Nucleus accumbens (tissue), 56 donors: ENCODE data around the gene SRRM1.
A peak's percentile ranks its signal among the peaks of the same experiment; 100 is the strongest.
"Not testable (repeated sequence)": the region's sequence is repeated elsewhere in the genome, so short reads cannot be mapped to it uniquely, and the experiment has no call there.

Experiments
- DNase-seq, 56 donors: peaks; one replicate each; lab custom pipeline; 2025; lab: John Stamatoyannopoulos, UW

SRRM1 gene

DNA sequence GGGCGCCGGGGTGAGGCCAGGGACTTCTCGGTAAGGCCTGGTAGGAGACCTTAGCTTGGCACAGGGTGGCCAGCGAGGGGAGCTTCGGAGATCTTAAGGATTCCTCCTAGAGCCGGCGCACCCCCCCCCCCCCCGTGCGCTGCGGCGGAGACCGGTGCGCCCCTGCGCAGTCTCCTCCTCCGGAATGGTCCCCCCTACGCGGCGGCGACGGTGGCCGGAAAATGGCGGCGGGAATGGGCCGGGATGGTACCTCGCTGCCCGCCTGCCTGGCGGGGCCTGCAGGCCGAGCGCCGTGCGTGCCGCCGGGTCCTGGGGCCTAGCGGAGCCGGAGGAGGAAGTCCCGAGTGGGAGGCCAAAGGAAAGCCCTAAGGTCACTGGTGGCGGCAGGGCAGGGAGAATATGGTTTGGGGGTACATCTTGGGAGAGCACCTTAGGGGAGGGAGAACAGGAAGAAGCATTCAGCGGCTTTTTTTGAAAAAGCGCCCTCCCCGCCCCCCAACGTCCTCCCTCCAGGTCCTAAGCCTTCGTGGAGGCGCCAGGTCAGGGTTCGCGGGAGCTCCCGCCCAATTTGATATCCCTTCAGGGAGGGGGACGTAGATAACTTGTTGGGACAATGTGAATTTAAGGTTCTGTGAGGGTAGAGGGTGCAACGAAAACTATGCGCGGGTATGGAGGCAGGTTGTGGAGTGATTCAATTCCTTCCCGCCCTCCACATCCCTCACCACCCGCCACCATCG, 429 bp downstream of the SRRM1 start:
- peak in 6 of 56 donors; percentile 40 to 58 (median 54) for DNase-seq

DNA sequence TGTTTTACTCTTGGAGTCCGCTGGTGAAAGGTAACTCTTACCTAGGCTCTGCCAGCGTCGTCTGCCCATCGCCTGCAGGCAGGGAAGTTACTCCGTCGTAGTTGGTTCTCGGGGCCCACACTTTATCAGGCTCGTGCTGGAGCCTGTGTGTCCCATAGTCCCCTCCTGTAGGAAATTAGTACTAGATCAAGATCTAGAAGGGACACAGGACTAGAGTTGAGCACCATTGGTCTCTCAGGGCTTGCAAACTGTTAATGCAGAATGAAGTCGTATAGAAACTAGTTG, 940 bp downstream of the SRRM1 start:
- no peak for DNase-seq

DNA sequence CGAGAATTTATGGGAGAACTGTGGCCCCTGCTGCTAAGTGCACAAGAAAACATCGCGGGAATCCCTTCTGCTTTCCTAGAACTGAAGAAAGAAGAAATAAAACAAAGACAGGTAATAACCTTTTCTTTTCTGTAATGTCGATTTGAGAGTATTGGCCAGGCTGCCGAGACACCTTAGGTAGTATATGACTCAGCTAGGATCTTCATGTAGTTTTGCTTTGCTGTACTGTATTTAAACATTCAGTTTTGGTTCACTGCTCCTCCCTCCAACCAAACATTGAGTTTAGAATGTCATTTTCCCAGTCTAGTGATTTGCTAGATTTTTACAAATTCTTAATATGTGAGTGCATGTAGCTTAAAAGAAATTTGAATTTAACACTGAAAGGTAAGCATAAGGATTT, 5.8 kb downstream of the SRRM1 start:
- DNase-seq, result no peak

DNA sequence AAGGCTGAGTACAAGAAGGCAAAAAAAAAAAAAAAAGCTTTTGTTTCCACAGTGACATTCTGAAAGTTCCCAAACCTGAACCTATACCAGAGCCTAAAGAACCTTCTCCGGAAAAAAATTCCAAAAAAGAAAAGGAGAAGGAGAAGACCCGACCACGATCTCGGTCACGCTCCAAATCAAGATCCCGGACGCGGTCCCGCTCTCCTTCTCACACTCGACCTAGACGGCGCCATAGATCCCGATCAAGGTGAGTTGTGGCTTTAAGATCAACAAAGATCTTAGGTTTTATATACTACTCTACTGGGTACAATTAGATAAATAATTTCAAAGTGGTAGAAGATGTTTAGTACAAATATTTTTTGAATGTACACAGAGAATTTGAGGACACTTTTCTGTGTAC, 9.3 kb downstream of the SRRM1 start:
- no peak for DNase-seq

DNA sequence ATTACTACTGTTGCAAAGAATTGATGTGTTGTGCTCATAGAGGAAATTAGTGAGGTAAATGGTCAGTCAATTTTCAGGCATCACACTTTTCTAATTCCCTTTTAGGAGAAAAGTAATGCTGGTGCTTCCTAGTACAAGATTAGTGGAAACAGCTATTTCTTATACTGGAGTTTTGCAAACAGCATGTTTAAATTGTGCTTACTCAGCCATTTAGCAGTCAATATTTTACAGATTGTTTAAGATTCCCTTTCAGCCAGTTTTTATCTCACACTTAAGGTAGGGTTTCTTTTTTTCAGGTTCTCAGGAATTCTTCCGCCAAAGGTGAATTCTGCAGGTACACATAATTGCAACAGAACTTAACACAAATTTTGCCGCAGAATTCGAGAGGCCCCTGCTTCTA, 10.9 kb downstream of the SRRM1 start:
- DNase-seq, result no peak

DNA sequence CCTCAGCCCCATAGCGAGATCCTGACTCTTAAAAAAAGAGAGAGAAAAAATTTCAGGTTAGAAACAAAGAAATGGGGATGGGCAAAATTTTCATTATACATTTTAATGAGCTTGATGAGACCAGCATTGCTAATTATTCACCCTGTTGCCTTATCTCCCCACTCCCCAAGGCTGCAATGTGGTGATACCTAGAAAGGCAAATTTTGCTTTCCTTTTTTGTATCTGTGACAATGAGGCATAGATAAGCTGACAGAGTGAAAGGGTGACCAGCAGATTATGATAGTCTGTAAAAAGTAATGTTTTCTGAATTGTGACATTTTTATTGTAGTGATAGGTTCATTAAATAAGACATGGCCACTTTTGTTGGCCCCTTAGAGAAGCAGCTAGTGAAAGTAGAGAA, 12.9 kb downstream of the SRRM1 start:
- no peak for DNase-seq

DNA sequence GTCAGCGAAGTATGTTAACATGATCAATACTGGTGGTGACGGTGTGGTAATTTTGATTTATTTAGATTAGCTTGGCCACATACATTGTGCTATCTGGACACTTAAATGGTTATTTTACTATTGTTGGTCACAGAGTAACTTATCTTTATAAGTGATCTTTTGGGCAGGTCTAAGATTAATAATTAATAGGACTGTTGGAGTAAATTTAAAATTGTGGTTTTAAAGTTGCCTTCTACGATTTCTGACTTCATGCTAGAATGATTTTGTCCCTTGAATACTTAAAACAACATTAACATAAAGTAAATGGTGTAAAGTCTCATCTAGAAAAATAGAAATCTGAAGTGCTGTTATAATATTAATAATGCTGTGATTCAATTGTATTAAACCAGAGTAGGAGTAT, 14.7 kb downstream of the SRRM1 start:
- DNase-seq, result no peak

DNA sequence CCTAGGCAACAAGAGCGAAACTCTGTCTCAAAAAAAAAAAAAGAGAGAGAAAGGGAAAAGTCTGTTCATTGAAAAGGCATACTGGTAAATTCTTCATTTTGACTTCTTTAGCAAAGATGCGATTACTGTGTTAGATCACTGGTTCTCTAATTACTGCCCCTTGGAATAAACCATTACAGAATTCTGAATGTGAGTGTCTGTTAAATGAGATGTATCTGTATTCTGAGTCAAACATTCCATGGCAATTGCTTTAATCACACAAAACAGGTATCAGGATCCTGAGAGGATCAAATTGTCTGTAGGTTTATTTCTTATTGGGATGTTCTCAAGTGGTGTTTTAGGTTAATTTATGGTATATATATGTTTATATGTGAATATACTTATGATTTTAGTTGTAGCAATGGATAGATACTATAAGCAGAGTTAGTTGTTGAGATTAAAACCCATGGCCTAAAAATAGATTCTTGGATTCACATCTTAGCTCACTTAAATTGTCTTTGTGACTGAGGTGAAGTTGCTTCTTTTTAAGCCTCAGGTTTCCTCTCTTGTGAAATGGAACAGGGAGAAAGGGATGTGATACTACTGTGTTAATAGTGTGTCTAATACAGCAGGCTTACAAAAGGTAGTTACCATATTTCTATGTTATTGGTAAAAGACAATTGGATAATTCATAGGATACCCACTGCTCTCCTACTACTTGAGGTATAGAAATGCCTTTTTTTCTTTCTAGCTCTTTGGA, 16.2 kb downstream of the SRRM1 start:
- no peak for DNase-seq

DNA sequence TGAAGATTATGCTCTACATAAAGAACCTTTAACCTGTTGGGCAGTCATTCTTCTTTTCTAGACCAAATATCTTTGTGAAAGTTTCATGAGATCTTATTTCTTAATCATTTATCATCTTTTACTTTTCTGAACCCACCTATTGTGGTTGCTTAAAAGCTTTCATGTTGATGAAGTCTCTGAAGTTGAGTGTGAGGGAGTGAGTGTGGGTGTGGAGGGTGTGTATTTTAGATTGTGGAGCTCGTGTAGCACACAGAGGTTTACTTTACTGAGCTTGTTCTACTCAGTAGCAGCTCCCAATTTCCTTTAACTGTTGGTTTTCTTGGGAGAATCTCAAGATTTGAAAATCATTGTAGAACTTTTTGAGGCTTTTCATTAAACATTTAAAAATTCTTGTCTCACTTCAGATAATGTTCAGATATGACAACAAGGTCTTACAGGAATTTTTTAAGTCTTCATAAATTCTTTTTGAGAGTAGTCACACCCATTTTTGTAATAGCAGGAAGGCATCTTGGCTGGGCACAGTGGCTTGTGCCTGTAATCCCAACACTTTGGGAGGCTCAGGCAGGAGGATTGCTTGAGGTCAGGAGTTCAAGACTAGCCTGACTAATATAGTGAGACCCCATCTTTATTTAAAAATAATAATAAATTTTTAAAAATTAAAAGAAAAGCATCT, 17.0 kb downstream of the SRRM1 start:
- peak in 4 of 56 donors; percentile 2 to 30 (median 19) for DNase-seq

DNA sequence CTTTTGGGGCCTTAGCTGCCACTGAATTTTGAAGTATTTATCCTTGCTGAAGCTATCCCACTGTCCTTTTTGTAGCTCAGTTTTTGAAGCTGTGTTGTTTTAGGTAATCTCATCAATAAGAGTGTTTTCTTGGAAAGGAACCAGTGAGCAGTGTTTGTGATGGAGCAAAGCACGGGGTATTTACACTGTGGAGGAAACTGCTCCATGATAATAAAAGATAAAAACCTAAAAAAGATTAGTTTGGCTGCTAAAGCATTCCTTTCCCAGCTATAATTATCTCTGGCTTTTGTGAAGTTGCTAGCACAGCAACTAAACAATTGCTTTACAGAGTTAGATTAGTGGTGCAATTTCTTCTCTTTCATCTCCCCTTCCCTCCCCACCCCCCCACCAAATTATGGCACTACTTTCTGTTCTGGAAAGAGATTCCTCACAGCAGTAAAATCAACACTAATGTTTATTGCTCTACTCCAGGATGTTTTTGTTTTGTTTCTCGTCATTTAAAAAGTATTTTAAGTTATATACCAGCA, 21.5 kb downstream of the SRRM1 start:
- no peak for DNase-seq

DNA sequence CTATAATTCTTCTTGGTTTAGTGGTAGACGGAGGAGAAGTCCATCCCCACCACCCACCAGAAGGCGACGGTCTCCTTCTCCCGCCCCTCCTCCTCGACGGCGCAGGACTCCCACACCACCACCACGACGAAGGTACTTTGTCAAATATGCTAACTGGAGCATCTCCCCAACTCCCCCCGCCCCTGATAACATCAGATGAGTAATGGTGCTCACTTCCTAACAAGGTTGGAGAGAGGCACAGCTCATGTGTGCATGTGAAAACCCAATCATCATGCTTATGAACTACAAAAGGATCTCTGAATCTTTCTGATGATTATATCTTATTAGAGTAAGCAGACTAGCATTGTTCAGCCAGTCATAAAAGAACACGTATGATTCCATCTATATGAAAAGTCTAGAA, 23.7 kb downstream of the SRRM1 start:
- DNase-seq, result no peak

DNA sequence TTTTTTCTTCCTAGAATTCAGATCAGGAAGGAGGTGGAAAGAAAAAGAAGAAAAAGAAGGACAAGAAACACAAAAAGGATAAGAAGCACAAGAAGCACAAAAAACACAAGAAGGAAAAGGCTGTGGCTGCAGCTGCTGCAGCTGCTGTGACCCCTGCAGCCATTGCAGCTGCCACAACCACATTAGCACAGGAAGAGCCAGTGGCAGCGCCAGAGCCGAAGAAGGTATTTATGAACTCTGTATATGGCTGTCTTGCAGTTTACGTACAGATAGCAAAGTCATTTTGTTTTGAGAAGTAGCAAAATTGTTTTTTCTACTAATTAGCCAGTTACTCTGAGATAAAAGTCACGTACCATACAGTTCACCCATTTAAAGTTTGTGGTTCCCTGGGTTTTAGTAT, 28.3 kb downstream of the SRRM1 start:
- not testable (repeated sequence) for DNase-seq

DNA sequence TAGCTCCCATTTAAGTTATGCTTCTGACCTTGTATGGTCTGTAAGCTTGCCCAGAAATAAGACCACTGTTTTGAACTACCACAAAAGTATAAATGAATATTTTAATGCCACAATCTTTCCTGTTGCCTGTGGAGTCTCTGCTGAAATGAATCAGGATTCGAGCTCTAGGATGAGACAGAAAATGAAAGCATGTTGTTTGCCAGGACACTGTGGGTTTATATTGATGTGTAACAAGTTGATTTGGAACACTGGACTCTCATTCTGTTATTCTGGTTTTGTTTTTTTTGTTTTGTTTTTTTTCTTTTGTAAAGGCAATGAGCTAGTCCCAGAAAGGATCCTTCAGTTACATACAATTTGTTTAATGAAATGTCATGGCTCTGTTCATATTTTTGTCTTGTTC, 29.6 kb downstream of the SRRM1 start:
- DNase-seq, result not testable (repeated sequence)

DNA sequence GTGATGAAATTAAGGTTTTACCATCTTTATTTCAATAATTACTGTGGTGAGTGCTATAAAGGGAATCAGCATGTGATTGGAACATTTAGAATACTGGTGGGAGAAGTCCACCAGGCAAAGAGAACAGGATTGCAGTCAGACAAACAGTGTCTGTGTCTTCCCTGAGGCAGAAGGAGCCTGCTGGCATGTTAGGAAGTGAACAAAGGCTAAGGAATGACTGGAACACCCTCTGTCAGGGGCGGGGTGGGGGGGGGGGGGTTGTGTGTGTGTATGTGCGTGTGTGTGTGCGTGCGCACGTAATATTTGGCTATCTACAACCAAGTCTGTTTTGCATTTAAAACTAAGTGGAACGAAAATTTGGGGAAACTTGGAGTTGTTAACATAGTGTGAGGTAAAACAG, 30.2 kb downstream of the SRRM1 start:
- no peak for DNase-seq

DNA sequence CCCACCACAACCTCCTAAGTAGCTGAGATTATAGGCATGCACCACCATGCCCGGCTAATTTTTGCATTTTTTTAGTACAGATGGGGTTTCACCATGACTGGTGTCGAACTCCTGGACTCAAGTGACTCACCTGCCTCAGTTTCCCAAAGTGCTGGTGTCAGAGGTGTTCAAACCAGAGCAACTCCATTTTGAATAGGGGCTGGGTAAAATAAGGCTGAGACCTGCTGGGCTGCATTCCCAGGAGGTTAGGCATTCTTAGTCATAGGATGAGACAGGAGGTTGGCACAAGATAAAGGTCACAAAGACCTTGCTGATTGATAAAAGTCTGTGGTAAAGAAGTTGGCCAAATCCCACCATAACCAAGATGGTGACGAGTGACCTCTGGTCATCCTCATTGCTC, 35.3 kb downstream of the SRRM1 start:
- DNase-seq, result not testable (repeated sequence)

DNA sequence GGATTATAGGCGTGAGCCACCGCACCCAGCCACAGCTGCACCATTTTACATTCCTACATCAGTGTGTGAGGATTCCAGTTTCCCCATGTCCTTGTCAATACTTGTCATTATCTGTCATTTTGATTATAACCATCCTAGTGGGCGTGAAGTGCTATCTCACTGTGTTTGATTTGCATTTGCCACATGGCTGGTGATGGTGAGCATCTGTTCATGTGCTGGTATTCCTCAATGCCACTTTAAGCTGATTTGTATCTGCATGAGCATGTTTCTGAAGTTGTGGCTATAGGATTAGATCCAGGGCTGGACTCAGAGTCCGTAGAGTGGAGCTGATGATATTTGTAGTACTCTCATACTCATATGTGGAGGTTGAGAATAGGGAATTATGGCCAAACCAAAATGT, 36.6 kb downstream of the SRRM1 start:
- no peak for DNase-seq

DNA sequence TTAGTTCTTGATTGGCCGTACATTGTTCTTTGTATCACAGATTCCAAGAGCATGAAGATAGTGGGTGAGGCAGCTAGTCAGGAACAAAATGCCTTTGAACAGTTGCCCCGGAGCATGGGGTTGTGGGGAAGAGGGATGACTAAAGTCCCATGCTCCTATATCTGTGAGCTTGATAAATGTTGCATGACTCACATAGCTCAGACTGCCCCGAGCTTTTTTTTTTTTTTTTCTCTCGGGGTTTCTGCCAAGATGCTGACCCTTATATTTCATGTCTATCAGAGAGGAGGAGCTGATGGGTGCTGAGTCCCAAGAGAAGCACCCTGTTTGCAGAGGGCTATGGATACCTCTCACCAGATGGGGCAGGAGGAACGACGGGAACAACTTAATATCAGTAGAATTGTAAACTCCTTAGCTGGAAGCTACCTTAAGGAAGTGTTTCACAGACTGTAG, 40.6 kb downstream of the SRRM1 start:
- DNase-seq, result peak in 1 of 56 donors; percentile 9

DNA sequence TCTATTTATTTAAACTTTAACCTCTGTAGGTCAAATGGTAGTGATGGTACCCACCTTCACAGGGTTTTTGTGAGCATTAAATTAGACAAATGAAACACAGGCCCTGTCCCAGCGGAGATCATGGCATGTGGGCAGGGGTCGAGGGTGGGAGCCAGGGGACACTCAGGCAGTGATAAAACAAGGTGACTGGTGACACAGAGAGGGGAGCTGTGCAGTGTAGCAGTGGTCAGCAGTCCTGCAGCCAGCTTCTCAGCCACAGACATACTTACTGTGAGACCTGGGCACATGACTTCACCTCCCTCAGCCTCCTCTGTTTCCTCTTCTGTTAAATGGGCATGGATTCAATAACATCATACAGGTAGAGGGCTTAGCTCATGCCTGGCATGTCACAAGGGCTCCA, 44.9 kb downstream of the SRRM1 start:
- no peak for DNase-seq

DNA sequence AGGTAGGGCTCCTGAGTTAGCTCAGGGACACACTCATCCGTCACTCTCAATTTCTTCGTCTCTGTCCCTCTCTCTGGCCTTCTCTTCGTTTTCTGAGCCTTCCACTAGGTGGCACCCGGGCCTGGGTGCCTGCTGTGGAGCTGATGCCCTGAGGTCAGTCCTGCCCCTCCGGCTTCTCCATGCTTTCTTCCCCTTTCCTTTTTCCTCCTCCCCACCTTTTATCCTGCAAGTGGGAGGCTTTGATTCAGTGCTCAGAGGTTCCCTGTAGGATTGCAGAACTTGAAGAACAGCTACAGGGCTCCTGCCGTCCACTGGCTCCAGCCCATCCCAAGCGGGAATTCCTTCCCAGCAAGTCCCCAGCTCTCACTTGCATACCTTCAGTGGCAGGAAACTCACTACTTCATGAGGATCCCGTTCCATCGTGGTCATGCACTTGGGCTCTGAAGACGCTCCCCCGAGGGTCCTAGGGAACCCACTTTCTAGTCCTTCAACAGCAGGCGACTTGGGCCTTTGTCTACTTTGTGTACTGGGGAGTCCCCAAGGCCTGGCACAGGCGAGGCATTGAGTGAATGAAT, 45.6 kb downstream of the SRRM1 start:
- DNase-seq, result peak in 51 of 56 donors; percentile 6 to 87 (median 57)

DNA sequence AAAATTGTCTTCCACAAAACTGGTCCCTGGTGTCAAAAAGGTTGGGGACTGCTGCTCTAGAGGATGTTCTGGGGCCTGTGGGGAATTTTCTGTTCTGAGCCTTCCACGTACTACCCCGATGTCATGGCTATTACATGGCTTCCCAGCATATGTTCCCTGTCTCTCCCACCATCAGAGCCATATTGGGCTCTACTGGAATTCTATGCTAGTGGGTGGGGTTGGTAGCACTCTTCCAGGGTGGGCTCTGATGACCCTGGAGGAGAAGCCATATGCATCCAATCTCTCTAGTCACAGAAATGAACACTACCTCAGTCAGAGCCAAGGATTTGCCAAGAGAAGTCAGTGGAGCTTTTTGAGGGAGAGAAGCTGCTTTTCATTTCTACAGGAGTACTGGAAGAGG, 47.9 kb downstream of the SRRM1 start:
- DNase-seq, result no peak

DNA sequence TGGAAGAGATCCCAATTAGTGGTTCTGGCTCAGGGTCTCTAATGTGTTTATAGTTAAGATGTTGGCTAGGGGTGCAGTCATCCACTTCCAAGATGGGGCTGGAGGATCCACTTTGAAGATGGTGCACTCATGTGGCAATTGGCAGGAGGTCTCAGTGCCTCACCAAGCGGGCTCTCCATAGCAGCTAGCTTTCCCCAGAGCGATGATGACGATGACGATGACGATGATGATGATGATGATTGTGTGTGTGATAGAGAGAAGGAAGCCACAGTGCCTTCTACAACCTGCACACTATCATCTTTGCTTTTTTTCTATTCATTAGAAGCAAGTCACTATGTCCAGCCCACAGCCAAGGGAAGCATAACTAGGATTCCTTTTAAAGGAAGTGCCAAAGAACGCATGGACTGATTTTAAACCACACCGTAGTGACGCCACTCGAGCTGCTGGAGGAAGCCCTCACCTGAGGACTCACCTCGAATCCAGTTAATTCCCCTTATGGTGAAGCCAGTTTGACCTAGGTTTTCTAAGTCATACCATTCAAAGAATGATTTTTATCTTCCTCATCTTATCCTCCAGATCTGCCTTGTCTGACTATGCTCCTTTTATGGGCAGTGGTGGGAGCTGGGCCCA, 49.4 kb downstream of the SRRM1 start:
- DNase-seq, result no peak
